DMS53 (cell line): ENCODE results near the gene PLEK.
"Not testable (repeated sequence)": the region's sequence is repeated elsewhere in the genome, so short reads cannot be mapped to it uniquely, and the experiment has no call there.

ENCODE experiments used
- DNase-seq: peaks from one replicate; lab custom pipeline; 2025; lab: John Stamatoyannopoulos, UW

Gene PLEK

GRCh38 chr2:68441994-68442322 lies 76.9 kb downstream of the PLEK start:
- DNase-seq, result no peak

GRCh38 chr2:68446425-68446824 lies 81.3 kb downstream of the PLEK start:
- DNase-seq, result not testable (repeated sequence)
